Neutrophil (primary cell): ENCODE results near the gene TBC1D5.

Experiments
- H3K27ac ChIP-seq: fragments of 200-600 bp; sonication (generic); 2 replicates; pipeline ENCODE4 v1.5.1; 2016; ENCODE audit warnings: mild to moderate bottlenecking, moderate library complexity
- H3K27me3 ChIP-seq: fragments of 200-600 bp; sonication (generic); 2 replicates; pipeline ENCODE4 v1.6.0; 2016; ENCODE audit warnings: mild to moderate bottlenecking
- H3K36me3 ChIP-seq: fragments of 200-600 bp; sonication (generic); 2 replicates; pipeline ENCODE4 v1.5.1; 2017
- H3K4me1 ChIP-seq, 2 experiments: fragments of 200-600 bp in 1 of 2; sonication (generic) in 1 of 2; 1 replicate in 1 of 2; 2 replicates in 1 of 2; pipeline versions ENCODE4 v1.5.1 to v1.6.1; 2013 to 2016; ENCODE audit warnings: low read depth in 1 of 2, low read length in 1 of 2, mild to moderate bottlenecking in 1 of 2, moderate library complexity in 1 of 2; ENCODE audit not compliant: control insufficient read depth in 1 of 2, insufficient read depth in 1 of 2
- H3K4me3 ChIP-seq, 2 experiments: fragments of 200-600 bp in 1 of 2; sonication (generic) in 1 of 2; 1 replicate in 1 of 2; 2 replicates in 1 of 2; pipeline ENCODE4 v1.5.1; 2013 to 2016; ENCODE audit warnings: low read depth in 1 of 2, low read length in 1 of 2, mild to moderate bottlenecking in 1 of 2, moderate library complexity in 1 of 2
- H3K9me3 ChIP-seq: fragments of 200-600 bp; sonication (generic); 2 replicates; pipeline ENCODE4 v1.5.1; 2016
- TF ChIP-seq, protein P1 (sequence below): fragments of 200-600 bp; sonication (generic); IDR thresholded peaks from 2 replicates; pipeline ENCODE4 v1.5.1; 2016; ENCODE audit warnings: antibody characterized with exemption

TBC1D5 gene

DNA sequence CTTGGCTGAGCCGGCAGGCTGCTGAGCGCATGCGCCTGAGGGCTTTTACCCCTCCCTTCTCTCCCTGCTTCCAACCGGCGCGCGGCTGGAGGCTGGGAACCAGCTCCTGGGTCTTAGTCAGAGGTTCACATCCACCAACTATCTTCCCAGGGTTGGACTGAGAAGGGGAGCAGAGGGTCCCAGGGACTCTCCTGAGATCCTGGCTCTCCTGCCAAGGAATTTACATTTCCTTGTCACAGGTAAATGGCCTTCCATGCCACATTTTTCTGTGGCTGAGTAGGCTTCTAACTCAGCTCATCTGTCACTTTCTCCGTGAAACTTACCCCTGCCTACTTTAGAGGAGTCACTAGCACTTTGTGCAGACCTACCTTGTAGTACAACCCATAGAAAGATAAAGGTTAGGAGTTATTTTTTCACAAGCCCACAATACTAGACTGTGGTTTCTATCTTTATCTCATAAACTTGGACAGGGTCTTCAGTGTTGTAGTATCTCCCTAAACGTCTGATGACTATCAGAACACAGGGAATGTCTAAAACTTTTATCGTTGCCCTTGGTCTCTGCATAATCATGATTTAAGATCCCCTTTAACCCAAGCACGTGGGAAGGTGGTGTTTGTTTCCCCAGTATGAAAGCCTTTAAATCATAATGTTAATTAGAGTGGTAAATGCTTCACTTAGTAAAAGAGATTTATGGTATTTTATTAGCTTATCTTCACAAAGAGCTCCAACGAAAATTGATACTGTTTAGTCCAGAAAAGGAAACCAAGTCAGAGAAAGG is 638 bp upstream of the TBC1D5 start:
- peak overlapping the region; percentile 96 for H3K27ac ChIP-seq
- H3K4me1 ChIP-seq = peaks cover 30 to 33% of the 10 kb centered on the region in 2 experiments
- H3K36me3 ChIP-seq = no peaks in the 10 kb centered on the region
- no peaks in the 10 kb centered on the region for H3K27me3 ChIP-seq
- H3K4me3 ChIP-seq = peak overlapping the region; percentile 89 to 98
- H3K9me3 ChIP-seq = no peaks in the 10 kb centered on the region
- TF ChIP-seq, protein P1, sequence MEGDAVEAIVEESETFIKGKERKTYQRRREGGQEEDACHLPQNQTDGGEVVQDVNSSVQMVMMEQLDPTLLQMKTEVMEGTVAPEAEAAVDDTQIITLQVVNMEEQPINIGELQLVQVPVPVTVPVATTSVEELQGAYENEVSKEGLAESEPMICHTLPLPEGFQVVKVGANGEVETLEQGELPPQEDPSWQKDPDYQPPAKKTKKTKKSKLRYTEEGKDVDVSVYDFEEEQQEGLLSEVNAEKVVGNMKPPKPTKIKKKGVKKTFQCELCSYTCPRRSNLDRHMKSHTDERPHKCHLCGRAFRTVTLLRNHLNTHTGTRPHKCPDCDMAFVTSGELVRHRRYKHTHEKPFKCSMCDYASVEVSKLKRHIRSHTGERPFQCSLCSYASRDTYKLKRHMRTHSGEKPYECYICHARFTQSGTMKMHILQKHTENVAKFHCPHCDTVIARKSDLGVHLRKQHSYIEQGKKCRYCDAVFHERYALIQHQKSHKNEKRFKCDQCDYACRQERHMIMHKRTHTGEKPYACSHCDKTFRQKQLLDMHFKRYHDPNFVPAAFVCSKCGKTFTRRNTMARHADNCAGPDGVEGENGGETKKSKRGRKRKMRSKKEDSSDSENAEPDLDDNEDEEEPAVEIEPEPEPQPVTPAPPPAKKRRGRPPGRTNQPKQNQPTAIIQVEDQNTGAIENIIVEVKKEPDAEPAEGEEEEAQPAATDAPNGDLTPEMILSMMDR = no peak

DNA sequence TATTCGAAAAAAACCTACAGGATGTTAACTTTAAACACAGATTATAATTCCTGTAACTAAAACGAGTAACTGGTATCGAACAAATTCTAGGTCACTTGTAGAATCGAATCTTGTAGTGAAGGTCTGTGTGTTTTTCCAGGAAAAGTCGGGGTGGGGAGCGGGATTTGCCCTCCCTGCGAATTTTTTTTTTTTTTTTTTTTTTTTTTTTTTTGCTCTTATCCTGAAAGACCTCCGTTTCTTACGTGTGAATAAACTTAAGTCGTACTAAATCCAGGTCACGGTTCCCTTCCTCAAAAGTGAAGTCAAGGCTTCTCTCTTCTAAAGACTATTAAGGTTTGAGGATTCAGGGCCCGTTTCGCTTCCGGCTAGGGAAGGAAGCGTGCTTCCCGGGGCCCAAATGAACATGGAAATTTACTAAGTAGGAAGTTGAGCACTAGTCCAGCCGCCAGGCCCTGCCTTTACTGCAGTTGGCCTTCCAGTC is 770 bp downstream of the TBC1D5 start:
- Histone ChIP-seq H3K9me3 (no peaks in the 10 kb centered on the region), H3K27ac (peak overlapping the region; percentile 96), H3K4me1 (peaks cover 21 to 23% of the 10 kb centered on the region in 2 experiments), H3K27me3 (no peaks in the 10 kb centered on the region), H3K4me3 (peak overlapping the region; percentile 89 to 98), H3K36me3 (no peaks in the 10 kb centered on the region)
- TF ChIP-seq, protein P1 = no peak

DNA sequence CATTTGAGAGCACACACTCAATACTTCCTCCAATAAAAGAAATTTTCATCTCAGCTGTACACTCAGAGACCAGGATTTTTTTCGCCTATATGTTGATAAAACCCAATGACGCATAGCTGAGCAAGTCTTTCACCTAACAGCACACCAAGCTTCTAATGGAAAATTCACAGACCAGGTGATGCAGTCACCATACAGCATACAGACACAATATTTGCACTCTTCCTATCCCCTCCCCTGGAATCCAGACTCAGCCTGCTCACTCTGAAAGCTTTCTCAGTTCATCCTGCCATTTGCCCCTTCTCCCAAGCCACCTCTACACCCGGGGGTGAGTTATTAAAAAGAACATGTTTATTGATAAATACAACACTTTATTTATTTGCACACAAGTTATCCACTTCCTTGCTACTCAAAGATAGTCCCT is 1.7 kb downstream of the TBC1D5 start:
- Histone ChIP-seq H3K27ac (peak overlapping the region; percentile 96), H3K27me3 (no peaks in the 10 kb centered on the region), H3K9me3 (no peaks in the 10 kb centered on the region), H3K4me1 (peaks cover 21 to 23% of the 10 kb centered on the region in 2 experiments), H3K36me3 (no peaks in the 10 kb centered on the region), H3K4me3 (no peak overlapping the region)
- TF ChIP-seq, protein P1 = no peak

DNA sequence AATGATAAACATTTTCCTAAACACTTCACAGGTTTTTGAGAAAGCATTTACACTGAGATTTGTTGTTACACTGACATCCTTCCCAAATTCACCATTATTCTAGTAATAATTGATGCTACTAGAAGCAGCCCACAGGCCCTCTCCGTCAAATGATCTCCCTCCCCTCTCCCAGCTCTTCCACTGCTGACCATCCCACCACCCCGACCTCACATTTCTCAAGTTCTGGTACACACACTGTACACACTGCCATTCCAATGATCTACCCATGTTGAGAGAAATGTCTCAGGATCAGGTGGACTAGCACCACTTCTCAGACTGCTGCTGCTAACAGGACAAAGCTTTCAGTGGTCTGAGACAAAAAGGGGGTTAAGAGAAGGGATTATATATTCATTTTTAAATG is 3.5 kb downstream of the TBC1D5 start:
- no peaks in the 10 kb centered on the region for H3K36me3 ChIP-seq
- no peak overlapping the region for H3K27ac ChIP-seq
- H3K9me3 ChIP-seq = no peaks in the 10 kb centered on the region
- peaks cover 21 to 23% of the 10 kb centered on the region in 2 experiments for H3K4me1 ChIP-seq
- no peak overlapping the region for H3K4me3 ChIP-seq
- TF ChIP-seq, protein P1 = no peak
- no peaks in the 10 kb centered on the region for H3K27me3 ChIP-seq

DNA sequence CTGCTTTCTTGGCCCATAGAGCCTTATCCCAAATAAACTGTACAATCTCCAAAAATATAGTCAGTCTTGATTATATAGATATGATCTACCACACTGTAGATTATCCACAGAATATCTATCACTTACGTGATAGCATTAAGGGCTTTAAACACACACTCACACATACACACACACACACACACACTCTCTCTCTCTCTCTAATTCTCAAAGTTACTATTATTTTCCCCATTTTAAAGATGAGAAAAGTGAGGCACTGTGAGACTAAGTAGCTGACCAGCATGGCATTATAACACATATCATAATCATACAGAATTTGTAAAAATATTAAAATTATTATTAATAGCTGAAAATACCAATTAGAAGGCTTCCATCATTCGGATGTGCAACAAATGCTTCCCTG is 4.2 kb downstream of the TBC1D5 start:
- Histone ChIP-seq H3K4me3 (no peak overlapping the region), H3K4me1 (peaks cover 18 to 21% of the 10 kb centered on the region in 2 experiments), H3K27me3 (no peaks in the 10 kb centered on the region), H3K27ac (no peak overlapping the region), H3K9me3 (no peaks in the 10 kb centered on the region), H3K36me3 (no peaks in the 10 kb centered on the region)
- TF ChIP-seq, protein P1 = no peak
